Measurements from ENCODE around the gene NFS1.

GRCh38 chr20:35710884-35711587 lies 11.9 kb upstream of the NFS1 start:
- TF ChIP-seq EZH2phosphoT487 (IDR thresholded peaks at IDR 0.05; ENCODE audit: insufficient read depth, low read depth), result no peak
- no peak for TF ChIP-seq EZH2 (IDR thresholded peaks at IDR 0.05; ENCODE audit: insufficient read depth, poor library complexity, severe bottlenecking)

All from GM23248 (cell line).